MM.1S (cell line): Measurements from ENCODE around the gene DCHS2.

Experiments
- EZH2 ChIP-seq: fragments of 300-600 bp; sonication (generic); optimal IDR thresholded peaks from 2 replicates; pipeline ENCODE3; 2017; ENCODE audit warnings: low read depth, mild to moderate bottlenecking, antibody characterized with exemption, low read length, mixed read lengths
- TF ChIP-seq, protein P1 (sequence below): fragments of 300-600 bp; sonication (generic); IDR thresholded peaks from 2 replicates; pipeline ENCODE4 v1.5.1; 2016; ENCODE audit warnings: antibody characterized with exemption, low read length, mixed read lengths

DNA sequence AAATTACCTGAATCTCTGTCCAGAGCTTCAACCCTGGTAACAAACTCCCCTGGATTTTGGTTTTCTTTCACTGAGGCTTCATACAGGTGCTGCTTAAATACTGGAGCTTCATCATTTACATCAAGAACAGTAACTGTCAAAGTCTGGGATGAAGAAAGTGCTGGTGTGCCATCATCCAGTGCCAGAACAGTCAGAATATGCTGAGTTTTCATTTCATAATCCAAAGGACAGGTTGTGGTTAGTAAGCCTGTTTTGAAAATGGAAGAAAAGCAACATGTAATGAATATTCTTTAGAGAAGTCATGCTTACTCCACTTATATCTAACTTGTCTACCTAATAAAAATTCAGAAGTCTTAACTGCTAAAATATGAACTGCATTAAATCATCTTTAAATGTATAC lies 175.9 kb downstream of the DCHS2 start:
- TF ChIP-seq, protein P1, sequence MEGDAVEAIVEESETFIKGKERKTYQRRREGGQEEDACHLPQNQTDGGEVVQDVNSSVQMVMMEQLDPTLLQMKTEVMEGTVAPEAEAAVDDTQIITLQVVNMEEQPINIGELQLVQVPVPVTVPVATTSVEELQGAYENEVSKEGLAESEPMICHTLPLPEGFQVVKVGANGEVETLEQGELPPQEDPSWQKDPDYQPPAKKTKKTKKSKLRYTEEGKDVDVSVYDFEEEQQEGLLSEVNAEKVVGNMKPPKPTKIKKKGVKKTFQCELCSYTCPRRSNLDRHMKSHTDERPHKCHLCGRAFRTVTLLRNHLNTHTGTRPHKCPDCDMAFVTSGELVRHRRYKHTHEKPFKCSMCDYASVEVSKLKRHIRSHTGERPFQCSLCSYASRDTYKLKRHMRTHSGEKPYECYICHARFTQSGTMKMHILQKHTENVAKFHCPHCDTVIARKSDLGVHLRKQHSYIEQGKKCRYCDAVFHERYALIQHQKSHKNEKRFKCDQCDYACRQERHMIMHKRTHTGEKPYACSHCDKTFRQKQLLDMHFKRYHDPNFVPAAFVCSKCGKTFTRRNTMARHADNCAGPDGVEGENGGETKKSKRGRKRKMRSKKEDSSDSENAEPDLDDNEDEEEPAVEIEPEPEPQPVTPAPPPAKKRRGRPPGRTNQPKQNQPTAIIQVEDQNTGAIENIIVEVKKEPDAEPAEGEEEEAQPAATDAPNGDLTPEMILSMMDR = no peak
- no peak for TF ChIP-seq EZH2
